ENCODE data around the gene DHDH. TPM values are rescaled to one million over a fixed set of nuclear protein-coding genes. Genes with fewer than 3 reads are reported as not detected.

The DHDH gene
- total and polyA plus RNA-seq, 2 of the 13 experiments (the other 11 are each of a cell fraction or from before 2014, with no cell fraction given), result 0.13 to 0.91 TPM

DNA sequence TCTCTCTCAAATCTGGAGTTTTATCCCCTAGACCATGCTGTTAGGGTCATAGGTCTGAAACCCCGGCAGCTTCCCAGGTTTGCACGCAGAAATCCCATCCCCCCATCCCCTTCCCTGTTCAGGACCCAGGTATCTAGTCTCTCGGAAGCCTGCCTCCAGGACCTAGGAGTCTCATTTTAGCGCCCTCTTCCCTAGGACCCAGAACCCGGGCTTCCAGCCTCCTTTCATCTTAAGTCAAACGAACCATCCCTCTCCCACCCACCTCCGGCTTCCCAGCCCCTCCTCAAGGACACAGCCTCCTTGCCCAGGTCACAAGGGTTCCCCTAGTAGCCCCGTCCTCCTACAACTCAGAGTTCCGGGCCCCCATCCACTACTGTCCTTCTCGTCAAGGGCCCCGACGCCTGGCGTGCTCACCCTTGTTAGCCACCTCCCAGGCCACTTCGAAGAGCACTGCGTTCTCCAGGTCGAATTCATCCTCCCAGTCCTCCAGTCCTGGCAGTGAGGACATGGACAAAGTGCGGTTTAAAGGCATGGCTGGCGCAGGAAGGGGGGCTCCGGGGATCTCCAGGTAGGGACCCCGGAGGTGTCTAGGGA lies 59.2 kb downstream of the DHDH start:
- H3K9me3 ChIP-seq (ENCODE audit: low read length), result no peaks in the 10 kb centered on the region
- H3K27me3 ChIP-seq (ENCODE audit: control insufficient read depth in 1 of 2, insufficient read depth in 2 of 2, low read length in 2 of 2), result no peaks in the 10 kb centered on the region; a peak in 1 of 5 replicates
- FAIRE-seq, result no peak
- peak overlapping the region; percentile 29 for H2AFZ ChIP-seq (ENCODE audit: low read length)
- H3K36me3 ChIP-seq (replicated peaks in 1 of 2; ENCODE audit: control insufficient read depth in 1 of 2, insufficient read depth in 2 of 2, low read length in 2 of 2), result peaks cover 8 to 15% of the 10 kb centered on the region in 2 experiments; a peak in 4 of 5 replicates
- TSS peak; percentile 55 for BruUV-seq (replicated peaks)
- CTCF ChIA-PET (ENCODE audit: low intra/inter-chr PET ratio, low total read pairs), result no interaction called here
- peak overlapping the region; percentile 78 for H3K27ac ChIP-seq (ENCODE audit: extremely low read length, insufficient read depth, low read length)
- H3K79me2 ChIP-seq (ENCODE audit: insufficient read depth, low read length), result peaks cover 55% of the 10 kb centered on the region
- WGBS (ENCODE audit: low lambda C conversion rate), result under 1% methylated on average over 18 of the region's 20 CpGs
- H3K4me1 ChIP-seq (ENCODE audit: insufficient read depth, low read length), result peaks cover 39% of the 10 kb centered on the region
- H4K20me1 ChIP-seq (ENCODE audit: insufficient read depth, low read length), result no peaks in the 10 kb centered on the region
- in situ Hi-C loops (cut with HindIII; ENCODE audit: extremely low pct_ligation_motif_present, low pct_unique_long_range_greater_than_20kb) (no loop called here), intact Hi-C loops (cut with micrococcal nuclease; ENCODE audit: unreplicated experiment) (no loop called here)
- no peak for DNase-seq (ENCODE audit: low spot score)
- ATAC-seq, result peak; percentile 26
- H3K9ac ChIP-seq (ENCODE audit: insufficient read depth, low read depth, low read length), result peak overlapping the region; percentile 85
- H3K4me2 ChIP-seq (ENCODE audit: low read depth, low read length), result peak overlapping the region; percentile 93
- POLR2A ChIA-PET, result interaction anchor here (0.9 to 3.7 kb wide), 23 partner anchors 8 to 684 kb away, joined by 3 to 57 read pairs (median 9); partner anchors contain the start of genes BAX, FTL, NUCB1 and PPP1R15A
- peak overlapping the region; percentile 82 to 98 (median 93) for H3K4me3 ChIP-seq (replicated peaks in 1 of 3; ENCODE audit: insufficient read depth in 1 of 3, low read depth in 2 of 3, low read length in 3 of 3)
- TF ChIP-seq ZNF737 (CRISPR knock-in tag; IDR thresholded peaks at IDR 0.05; ENCODE audit: borderline replicate concordance) (no peak), ZNF558 (CRISPR knock-in tag; IDR thresholded peaks at IDR 0.05; ENCODE audit: borderline replicate concordance) (no peak), ARID2 (CRISPR knock-in tag; IDR thresholded peaks at IDR 0.05; ENCODE audit: borderline replicate concordance) (0 out of 2 replicates have a peak, but pooled peaks have one; percentile 22), RBAK (CRISPR knock-in tag; IDR thresholded peaks at IDR 0.05) (no peak), KLF9 (CRISPR knock-in tag; IDR thresholded peaks at IDR 0.05; ENCODE audit: low read depth) (no peak), HOXA7 (CRISPR knock-in tag; IDR thresholded peaks at IDR 0.05) (no peak), ZNF749 (CRISPR knock-in tag; IDR thresholded peaks at IDR 0.05; ENCODE audit: borderline replicate concordance) (no peak), ZNF263 (CRISPR knock-in tag; IDR thresholded peaks at IDR 0.05) (peak; percentile 13; the same call in 1 of the 2 replicates), ZNF607 (CRISPR knock-in tag; IDR thresholded peaks at IDR 0.05; ENCODE audit: borderline replicate concordance) (peak; percentile 19; the same call in 1 of the 2 replicates), ZFP36 (IDR thresholded peaks at IDR 0.05; ENCODE audit: borderline replicate concordance, low read depth, low read length, partially characterized antibody) (no peak), MAZ (IDR thresholded peaks at IDR 0.05; ENCODE audit: borderline replicate concordance, low read depth, low read length) (no peak), MAZ (CRISPR knock-in tag; IDR thresholded peaks at IDR 0.05; ENCODE audit: low read depth) (no peak; the same call in 1 of the 2 replicates), PHF8 (CRISPR knock-in tag; IDR thresholded peaks at IDR 0.05) (peak; percentile 70; the same call in 1 of the 2 replicates), ZNF780A (CRISPR knock-in tag; IDR thresholded peaks at IDR 0.05) (no peak), ZNF550 (CRISPR knock-in tag; IDR thresholded peaks at IDR 0.05; ENCODE audit: borderline replicate concordance) (0 out of 2 replicates have a peak, but pooled peaks have one; percentile 44), HMG20B (CRISPR knock-in tag; conservative IDR thresholded peaks at IDR 0.05) (no peak), ZNF317 (CRISPR knock-in tag; IDR thresholded peaks at IDR 0.05) (0 out of 2 replicates have a peak, but pooled peaks have one; percentile 18), ZNF670 (CRISPR knock-in tag; IDR thresholded peaks at IDR 0.05; ENCODE audit: borderline replicate concordance) (no peak), ZNF878 (CRISPR knock-in tag; IDR thresholded peaks at IDR 0.05) (no peak), PHB2 (IDR thresholded peaks at IDR 0.05; ENCODE audit: partially characterized antibody) (no peak), SOX5 (CRISPR knock-in tag; IDR thresholded peaks at IDR 0.05; ENCODE audit: borderline replicate concordance) (no peak), NKX3-1 (CRISPR knock-in tag; IDR thresholded peaks at IDR 0.05) (no peak), ZSCAN9 (CRISPR knock-in tag; IDR thresholded peaks at IDR 0.05; ENCODE audit: borderline replicate concordance) (no peak), SPEN (CRISPR knock-in tag; IDR thresholded peaks at IDR 0.05; ENCODE audit: low read depth) (no peak), SNAPC2 (CRISPR knock-in tag; IDR thresholded peaks at IDR 0.05) (peak; percentile 30; the same call in 1 of the 2 replicates)
- TF ChIP-seq, protein P1, sequence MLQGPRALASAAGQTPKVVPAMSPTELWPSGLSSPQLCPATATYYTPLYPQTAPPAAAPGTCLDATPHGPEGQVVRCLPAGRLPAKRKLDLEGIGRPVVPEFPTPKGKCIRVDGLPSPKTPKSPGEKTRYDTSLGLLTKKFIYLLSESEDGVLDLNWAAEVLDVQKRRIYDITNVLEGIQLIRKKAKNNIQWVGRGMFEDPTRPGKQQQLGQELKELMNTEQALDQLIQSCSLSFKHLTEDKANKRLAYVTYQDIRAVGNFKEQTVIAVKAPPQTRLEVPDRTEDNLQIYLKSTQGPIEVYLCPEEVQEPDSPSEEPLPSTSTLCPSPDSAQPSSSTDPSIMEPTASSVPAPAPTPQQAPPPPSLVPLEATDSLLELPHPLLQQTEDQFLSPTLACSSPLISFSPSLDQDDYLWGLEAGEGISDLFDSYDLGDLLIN (CRISPR knock-in tag; IDR thresholded peaks at IDR 0.05; ENCODE audit: borderline replicate concordance), result no peak
